KG1 (cell line): ENCODE data around the gene BAIAP3.

Experiments used
- DNase-seq: peaks from one replicate; lab custom pipeline; 2025; lab: John Stamatoyannopoulos, UW

The BAIAP3 gene

GRCh38 chr16:1394367-1394951 is 61.0 kb downstream of the BAIAP3 start:
- no peak for DNase-seq

GRCh38 chr16:1395444-1396031 is 62.1 kb downstream of the BAIAP3 start:
- no peak for DNase-seq

- DNase-seq, result no peak
Measured at GRCh38 chr16:1397779-1398178, 64.3 kb downstream of the BAIAP3 start.

- no peak for DNase-seq
Measured at GRCh38 chr16:1398351-1398750, 64.9 kb downstream of the BAIAP3 start.
